A673 (cell line): ENCODE measurements around the gene ADGRD1. TPM values are rescaled to one million over a fixed set of nuclear protein-coding genes. Genes with fewer than 3 reads are reported as not detected.

Experiments used
- BruUV-seq: library from RNA; stranded (reverse); fragments of 400-500 nt; replicated peaks from 2 replicates; lab custom pipeline; 2021; lab: Mats Ljungman, UMichigan
- CTCF ChIA-PET: fragments of 300-600 bp; sonication (Branson Sonifier 250); formaldehyde crosslinking; loops from one replicate; lab custom pipeline; 2022; ENCODE audit warnings: antibody characterized with exemption; lab: Charles Lee
- POLR2A ChIA-PET: fragments of 300-600 bp; sonication (Branson Sonifier 250); formaldehyde crosslinking; loops from one replicate; lab custom pipeline; 2022; ENCODE audit warnings: antibody characterized with exemption; ENCODE audit not compliant: low non-redundant PET; lab: Charles Lee
- DNase-seq: peaks from one replicate; pipeline ENCODE4 v3.0.0-alpha.2; 2015; ENCODE audit warnings: low spot score
- H3K27ac ChIP-seq: fragments of 200-600 bp; sonication (generic); 2 replicates; pipeline ENCODE4 v1.5.1; 2016; ENCODE audit warnings: mixed run types, low read depth, mild to moderate bottlenecking, mixed read lengths, antibody characterized with exemption, low read length; ENCODE audit not compliant: poor library complexity, severe bottlenecking
- H3K27me3 ChIP-seq: fragments of 200-600 bp; sonication (generic); replicated peaks from 2 replicates; pipeline ENCODE4 v1.6.1; 2017; ENCODE audit warnings: mixed run types, low read depth, mild to moderate bottlenecking, mixed read lengths, antibody characterized with exemption, low read length; ENCODE audit not compliant: insufficient read depth, poor library complexity
- H3K36me3 ChIP-seq: fragments of 200-600 bp; sonication (generic); 2 replicates; pipeline ENCODE4 v1.6.1; 2016; ENCODE audit warnings: mixed run types, mild to moderate bottlenecking, mixed read lengths, antibody characterized with exemption, low read length; ENCODE audit not compliant: insufficient read depth, poor library complexity, severe bottlenecking
- H3K4me1 ChIP-seq: fragments of 200-600 bp; sonication (generic); 2 replicates; pipeline ENCODE4 v1.6.1; 2017; ENCODE audit warnings: mixed run types, mild to moderate bottlenecking, mixed read lengths, antibody characterized with exemption, low read length; ENCODE audit not compliant: insufficient read depth, poor library complexity, severe bottlenecking
- H3K4me3 ChIP-seq: fragments of 200-600 bp; sonication (generic); 2 replicates; pipeline ENCODE4 v1.5.1; 2016; ENCODE audit warnings: low read depth, mixed run types, mild to moderate bottlenecking, mixed read lengths, low read length; ENCODE audit not compliant: poor library complexity, severe bottlenecking
- H3K9me3 ChIP-seq: fragments of 200-600 bp; sonication (generic); 2 replicates; pipeline ENCODE4 v1.6.1; 2016; ENCODE audit warnings: mixed run types, low read depth, mild to moderate bottlenecking, mixed read lengths, antibody characterized with exemption, low read length; ENCODE audit not compliant: poor library complexity, severe bottlenecking
- CTCF ChIP-seq: fragments of 300-800, 200-600 bp; sonication (generic); conservative IDR thresholded peaks from 2 replicates; pipeline ENCODE4 v1.5.1; 2017; ENCODE audit warnings: low read depth, mild to moderate bottlenecking, antibody characterized with exemption, low read length, moderate library complexity, mixed read lengths
- EZH2 ChIP-seq: fragments of 200-600 bp; sonication (generic); IDR thresholded peaks from 2 replicates; pipeline ENCODE4 v1.6.1; 2017; ENCODE audit warnings: borderline replicate concordance, low read depth, mild to moderate bottlenecking, mixed read lengths, antibody characterized with exemption, low read length; ENCODE audit not compliant: poor library complexity, severe bottlenecking
- intact Hi-C: fragments of 100-400 bp; cut with micrococcal nuclease; formaldehyde crosslinking; loops from one replicate; pipeline ENCODE4 v1.10.0; 2022; ENCODE audit not compliant: unreplicated experiment
- total RNA-seq: library from RNA; stranded (reverse); gene quantifications from 2 replicates; pipeline ENCODE4 v1.2.3, GENCODE V29; 2021

Gene ADGRD1
- total RNA-seq, 1 experiment from 2014 or later, result not detected

- Histone ChIP-seq H3K4me3 (no peak overlapping the region), H3K9me3 (no peaks in the 10 kb centered on the region), H3K4me1 (no peaks in the 10 kb centered on the region), H3K27ac (no peak overlapping the region), H3K36me3 (no peaks in the 10 kb centered on the region), H3K27me3 (peaks cover 20% of the 10 kb centered on the region)
- TF ChIP-seq EZH2, result no peak
- TF ChIP-seq CTCF, result no peak
- BruUV-seq, result no TSS peak
- DNase-seq, result no peak
- intact Hi-C loops, result no loop called here
- ChIA-PET CTCF (no interaction called here), POLR2A (no interaction called here)
Measured at GRCh38 chr12:131076791-131077747, 123.4 kb downstream of the ADGRD1 start.

GRCh38 chr12:131077931-131078391 lies 124.3 kb downstream of the ADGRD1 start:
- no peak overlapping the region for H3K4me3 ChIP-seq
- H3K27ac ChIP-seq, result no peak overlapping the region
- TF ChIP-seq CTCF (no peak), EZH2 (no peak)
- H3K27me3 ChIP-seq, result peaks cover 26% of the 10 kb centered on the region
- ChIA-PET CTCF (no interaction called here), POLR2A (no interaction called here)
- no peaks in the 10 kb centered on the region for H3K9me3 ChIP-seq
- DNase-seq, result no peak
- no TSS peak for BruUV-seq
- no peaks in the 10 kb centered on the region for H3K4me1 ChIP-seq
- H3K36me3 ChIP-seq, result no peaks in the 10 kb centered on the region
- intact Hi-C loops, result no loop called here

GRCh38 chr12:131082290-131083194 lies 128.8 kb downstream of the ADGRD1 start:
- no peaks in the 10 kb centered on the region for H3K4me1 ChIP-seq
- DNase-seq, result no peak
- BruUV-seq, result no TSS peak
- peaks cover 26% of the 10 kb centered on the region for H3K27me3 ChIP-seq
- H3K27ac ChIP-seq, result no peak overlapping the region
- H3K36me3 ChIP-seq, result no peaks in the 10 kb centered on the region
- no peak overlapping the region for H3K4me3 ChIP-seq
- TF ChIP-seq CTCF (no peak), EZH2 (no peak)
- POLR2A ChIA-PET, result no interaction called here
- intact Hi-C loops, result no loop called here
- H3K9me3 ChIP-seq, result no peaks in the 10 kb centered on the region
- CTCF ChIA-PET, result no interaction called here
